DND-41 (cell line): ENCODE results near the gene TBCB.

ENCODE experiments used
- EZH2 ChIP-seq: IDR thresholded peaks from 3 replicates; pipeline ENCODE4 v1.6.1; 2012; ENCODE audit warnings: borderline replicate concordance, low read depth, mild to moderate bottlenecking, moderate library complexity, low read length, inconsistent platforms; ENCODE audit not compliant: severe bottlenecking
- TF ChIP-seq, protein P1 (sequence below): IDR thresholded peaks from 2 replicates; pipeline ENCODE4 v1.5.1; 2012; ENCODE audit warnings: borderline replicate concordance, low read length, moderate library complexity, mild to moderate bottlenecking; ENCODE audit not compliant: poor library complexity, severe bottlenecking; ENCODE audit errors: extremely low read depth

DNA sequence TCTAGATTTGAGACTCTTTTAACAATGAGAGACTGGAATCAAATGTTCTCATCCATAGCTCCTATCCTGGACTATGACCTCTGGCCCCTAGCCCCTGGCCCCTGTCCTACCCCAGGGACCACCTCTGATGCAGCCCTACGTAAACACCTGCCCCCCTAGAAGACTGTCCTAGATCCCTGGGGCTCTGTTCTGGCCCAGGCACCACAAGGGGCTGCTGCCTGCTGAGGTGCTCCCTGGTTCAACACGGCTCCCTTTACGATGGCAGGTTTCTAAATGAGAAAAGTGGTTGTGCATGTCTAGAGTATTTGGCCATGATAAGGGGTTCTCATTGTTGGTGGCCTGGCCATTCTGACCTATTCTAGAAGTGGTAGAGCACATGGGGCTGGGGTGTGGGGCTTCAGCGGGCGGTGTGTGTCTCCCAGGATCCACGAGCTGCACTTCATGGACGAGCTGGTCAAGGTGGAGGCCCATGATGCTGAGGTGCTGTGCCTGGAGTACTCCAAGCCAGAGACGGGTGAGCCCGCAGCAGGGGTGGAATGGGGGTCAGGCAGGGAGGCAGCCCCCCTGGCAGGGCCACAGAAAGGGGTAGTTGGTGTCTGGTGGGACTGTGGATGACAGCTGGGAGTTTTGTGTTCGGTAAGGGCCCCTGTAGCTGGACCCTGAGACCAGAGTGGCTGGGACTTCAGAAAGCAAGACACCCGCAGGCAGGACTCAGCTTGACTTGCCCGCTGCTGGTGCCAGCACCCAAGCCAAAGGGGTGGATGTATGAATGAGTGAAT lies 30.8 kb upstream of the TBCB start:
- TF ChIP-seq, protein P1, sequence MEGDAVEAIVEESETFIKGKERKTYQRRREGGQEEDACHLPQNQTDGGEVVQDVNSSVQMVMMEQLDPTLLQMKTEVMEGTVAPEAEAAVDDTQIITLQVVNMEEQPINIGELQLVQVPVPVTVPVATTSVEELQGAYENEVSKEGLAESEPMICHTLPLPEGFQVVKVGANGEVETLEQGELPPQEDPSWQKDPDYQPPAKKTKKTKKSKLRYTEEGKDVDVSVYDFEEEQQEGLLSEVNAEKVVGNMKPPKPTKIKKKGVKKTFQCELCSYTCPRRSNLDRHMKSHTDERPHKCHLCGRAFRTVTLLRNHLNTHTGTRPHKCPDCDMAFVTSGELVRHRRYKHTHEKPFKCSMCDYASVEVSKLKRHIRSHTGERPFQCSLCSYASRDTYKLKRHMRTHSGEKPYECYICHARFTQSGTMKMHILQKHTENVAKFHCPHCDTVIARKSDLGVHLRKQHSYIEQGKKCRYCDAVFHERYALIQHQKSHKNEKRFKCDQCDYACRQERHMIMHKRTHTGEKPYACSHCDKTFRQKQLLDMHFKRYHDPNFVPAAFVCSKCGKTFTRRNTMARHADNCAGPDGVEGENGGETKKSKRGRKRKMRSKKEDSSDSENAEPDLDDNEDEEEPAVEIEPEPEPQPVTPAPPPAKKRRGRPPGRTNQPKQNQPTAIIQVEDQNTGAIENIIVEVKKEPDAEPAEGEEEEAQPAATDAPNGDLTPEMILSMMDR = no peak
- TF ChIP-seq EZH2 = no peak
